SW480 (cell line): Measurements from ENCODE around the gene AGO1.
A peak's percentile ranks its signal among the peaks of the same experiment; 100 is the strongest.
"Not testable (repeated sequence)": the region's sequence is repeated elsewhere in the genome, so short reads cannot be mapped to it uniquely, and the experiment has no call there.

Source experiments
- DNase-seq: peaks from one replicate; pipeline ENCODE4 v3.0.0-alpha.2; 2016; ENCODE audit warnings: low spot score

The AGO1 gene

GRCh38 chr1:35915693-35916092 is 32.7 kb downstream of the AGO1 start:
- DNase-seq: no peak

DNA sequence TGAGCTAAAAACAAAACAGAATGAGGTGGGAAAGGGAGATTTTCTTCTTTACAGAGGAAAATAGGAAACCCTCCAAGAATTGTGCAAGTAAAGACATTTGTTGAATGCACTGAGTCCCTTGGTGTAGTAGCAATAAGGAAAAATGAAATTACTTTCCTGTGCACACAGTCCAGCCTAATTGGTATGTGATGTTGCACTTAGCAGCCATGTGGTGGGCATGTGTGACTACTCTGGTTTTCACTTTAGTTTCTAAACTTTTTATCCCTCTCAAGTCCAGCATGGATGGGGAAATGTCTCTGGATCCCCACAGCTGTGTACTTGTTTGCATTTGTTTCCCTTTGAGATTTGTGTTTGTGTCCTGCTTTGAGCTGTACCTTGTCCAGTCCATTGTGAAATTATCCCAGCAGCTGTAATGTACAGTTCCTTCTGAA is 40.8 kb downstream of the AGO1 start:
- no peak for DNase-seq

DNA sequence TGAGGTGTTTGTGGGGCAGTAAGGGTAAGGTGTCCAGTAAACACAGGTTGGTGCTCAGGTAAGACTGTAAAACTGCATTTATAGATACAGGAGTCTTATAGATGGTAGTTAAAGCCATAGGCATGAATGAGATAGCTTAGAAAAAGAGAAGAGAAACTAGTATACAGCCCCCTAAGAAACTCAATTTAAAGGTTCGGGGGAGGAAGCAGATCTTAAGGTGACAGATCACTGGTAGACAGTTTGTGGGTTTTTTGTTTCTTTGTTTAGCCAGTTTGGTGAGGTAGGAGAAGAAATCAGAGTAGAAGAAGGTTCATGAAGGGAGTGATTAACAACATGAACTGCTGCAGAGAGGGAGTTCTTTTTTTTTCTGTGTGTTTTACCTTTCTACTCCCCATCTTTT is 41.8 kb downstream of the AGO1 start:
- DNase-seq: no peak

DNA sequence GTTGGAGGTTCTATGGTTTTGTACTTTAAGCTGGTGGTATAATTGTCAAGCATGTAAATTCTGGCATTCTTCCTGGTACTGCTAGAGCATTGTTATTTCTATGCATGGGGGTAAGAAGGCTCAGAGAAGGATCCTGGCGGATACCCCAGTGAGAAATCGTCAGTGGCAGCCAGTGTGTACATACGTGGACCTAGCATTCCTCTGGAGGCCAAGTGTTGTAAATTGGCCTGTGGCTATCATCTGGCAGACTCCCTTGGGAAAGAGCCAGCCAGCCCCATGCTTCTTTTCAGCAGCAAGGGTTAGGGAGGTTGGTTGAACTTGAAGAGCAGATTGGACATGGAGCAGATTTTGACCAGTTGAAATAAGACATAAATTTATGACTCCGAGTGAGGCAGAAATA is 42.7 kb downstream of the AGO1 start:
- no peak for DNase-seq

GRCh38 chr1:35927472-35927871 is 44.5 kb downstream of the AGO1 start:
- DNase-seq: no peak

DNA sequence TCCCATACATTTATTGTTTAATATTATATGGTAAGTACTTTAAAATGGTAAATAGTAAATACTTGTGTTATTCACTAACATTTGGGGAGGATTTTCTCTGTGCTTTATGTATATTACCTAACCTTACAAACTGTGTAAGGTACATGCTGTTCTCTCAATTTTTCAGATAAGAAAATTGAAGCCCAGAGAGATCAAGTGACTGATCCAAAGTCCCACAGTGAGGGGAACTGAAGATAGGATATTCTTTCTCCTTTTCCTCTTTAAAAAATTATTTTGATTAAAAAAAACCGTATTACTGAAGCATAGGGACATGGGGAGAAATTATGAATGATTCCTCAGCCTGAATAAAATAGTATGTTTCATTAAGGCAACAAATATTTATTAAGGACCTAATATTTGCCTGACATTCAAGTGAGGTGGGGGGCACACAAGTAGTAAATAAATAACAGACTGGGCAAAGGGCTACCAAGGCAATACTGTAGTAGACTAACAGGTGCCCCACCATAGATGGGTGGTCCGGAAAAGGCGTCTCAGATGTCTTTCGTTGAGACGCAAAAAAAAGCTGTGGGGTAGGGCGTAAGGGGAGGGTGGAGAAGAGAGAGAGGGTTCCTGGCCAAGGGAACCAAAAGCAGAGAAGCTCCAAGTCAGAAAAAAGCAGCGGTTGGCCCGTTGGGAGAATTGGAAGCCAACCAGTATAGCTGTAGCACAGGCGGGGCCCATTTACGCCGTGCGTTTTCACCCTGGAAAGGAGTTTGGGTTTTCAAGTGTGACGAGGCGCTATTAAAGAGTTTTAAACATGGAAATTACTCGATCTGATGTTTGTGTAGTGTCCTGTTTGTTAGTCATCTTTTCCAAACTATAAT is 47.0 kb downstream of the AGO1 start:
- peak; percentile 46 for DNase-seq

DNA sequence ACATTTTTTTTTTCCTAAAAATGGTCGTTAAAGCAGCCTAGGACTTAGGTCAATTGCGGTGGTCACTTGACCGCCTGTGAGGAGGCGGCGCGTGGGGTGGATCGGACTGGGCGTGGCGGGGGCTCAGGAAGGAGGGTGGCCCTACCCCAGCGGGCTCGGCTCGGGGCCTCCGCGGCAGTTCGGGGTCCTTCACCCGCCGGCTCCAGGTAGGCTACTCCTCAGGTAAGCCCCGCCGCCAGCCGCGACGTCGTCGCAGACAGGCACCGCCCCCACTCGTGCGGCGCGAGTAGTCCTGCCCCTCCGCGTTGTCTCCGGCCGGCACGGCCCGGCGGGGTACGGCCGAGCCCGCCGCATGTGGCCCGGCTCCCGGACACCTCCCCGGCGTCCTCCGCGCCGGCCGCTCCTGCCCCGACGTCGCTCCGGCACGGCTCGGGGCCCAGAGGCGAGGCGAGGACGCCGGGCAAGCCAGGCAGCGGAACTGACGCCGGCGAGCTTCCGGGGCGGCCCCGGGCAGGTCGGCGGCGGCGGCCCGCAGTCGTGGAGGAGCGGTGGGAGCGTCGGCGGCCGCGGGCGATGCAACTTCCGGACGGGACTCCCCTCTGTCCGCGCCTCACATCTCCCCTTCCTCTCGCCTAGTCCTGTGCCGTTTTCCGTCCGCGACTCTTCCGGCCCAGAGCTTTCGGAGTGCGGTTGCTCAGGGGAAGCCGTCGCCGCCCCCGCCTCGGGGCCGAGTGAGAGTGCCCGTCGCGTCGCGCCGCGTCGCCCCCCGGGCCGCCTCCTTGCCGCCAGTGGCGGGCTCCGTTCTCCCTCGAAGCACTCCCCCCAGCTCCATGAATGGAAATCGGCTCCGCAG is 47.8 kb downstream of the AGO1 start, which contains the start of gene AGO3:
AGO3 (plus strand) TSS at position 513 of the 853 bp plus-strand sequence; CDS start at position 835, 322 bp downstream.
- peak; percentile 93 for DNase-seq

GRCh38 chr1:35931446-35932157 is 48.6 kb downstream of the AGO1 start:
- DNase-seq: peak; percentile 40

- no peak for DNase-seq
Observed at GRCh38 chr1:35932158-35932636, 49.2 kb downstream of the AGO1 start.

DNA sequence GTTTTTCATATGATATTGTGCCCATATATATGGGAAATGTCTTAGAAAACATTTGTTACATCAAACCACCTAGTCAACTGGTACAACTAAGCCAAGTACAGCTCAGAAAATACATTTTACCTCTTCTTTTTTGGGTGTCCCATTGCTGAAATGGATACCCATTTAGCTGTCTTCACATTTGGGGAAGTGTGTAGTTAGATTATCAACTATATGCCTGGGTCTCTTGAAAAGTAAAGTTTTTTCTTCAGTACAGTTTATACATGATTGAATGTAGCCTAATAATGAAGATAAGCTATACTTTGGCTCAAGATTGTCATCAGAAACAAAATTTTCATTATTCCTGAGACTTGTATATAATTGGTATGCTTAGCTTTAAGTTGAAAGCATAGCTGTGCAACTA is 49.9 kb downstream of the AGO1 start:
- DNase-seq: no peak

GRCh38 chr1:35935442-35936388 is 52.7 kb downstream of the AGO1 start:
- DNase-seq: no peak

GRCh38 chr1:35936838-35937237 is 53.8 kb downstream of the AGO1 start:
- DNase-seq: no peak

DNA sequence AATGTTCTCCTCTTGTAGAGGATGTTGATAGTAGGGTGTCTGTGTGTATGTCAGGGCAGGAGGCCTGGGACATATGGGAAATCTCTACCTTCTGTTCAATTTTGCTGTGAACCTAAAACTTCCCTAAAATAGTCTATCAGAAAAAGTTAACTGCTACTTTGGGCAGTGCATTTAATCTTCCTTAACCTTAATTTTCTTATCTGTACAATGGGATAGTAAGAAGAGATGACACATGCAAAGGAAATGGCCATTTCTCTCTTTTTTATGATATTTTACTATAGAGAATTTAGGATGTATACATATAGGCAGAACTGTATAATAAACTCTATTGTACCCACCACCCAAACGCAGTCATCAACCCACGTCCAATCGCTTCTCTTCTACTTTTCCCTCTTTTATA is 56.5 kb downstream of the AGO1 start:
- no peak for DNase-seq

- no peak for DNase-seq
Observed at GRCh38 chr1:35945327-35945726, 62.3 kb downstream of the AGO1 start.

GRCh38 chr1:35947547-35947946 is 64.5 kb downstream of the AGO1 start:
- DNase-seq: no peak

- DNase-seq: no peak
Observed at GRCh38 chr1:35958558-35958957, 75.5 kb downstream of the AGO1 start.

DNA sequence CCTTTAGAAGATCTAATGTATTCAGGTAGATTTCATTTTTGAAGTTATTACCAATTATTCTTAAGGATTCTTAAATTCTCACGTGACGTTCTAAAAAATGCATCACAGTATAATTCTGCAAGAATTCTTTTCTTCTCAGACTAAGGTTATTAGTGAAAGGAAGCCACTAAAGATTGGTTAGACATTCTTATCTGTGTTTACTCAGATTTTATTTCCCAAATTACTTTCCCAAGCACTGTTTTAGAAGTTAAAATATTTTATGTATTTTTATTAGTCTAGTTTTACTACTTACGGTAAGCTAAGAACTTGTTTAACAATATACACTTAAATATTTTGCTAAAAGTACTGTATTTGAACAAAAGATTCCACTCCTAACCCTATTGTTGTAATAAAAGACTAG is 76.3 kb downstream of the AGO1 start:
- DNase-seq: no peak

DNA sequence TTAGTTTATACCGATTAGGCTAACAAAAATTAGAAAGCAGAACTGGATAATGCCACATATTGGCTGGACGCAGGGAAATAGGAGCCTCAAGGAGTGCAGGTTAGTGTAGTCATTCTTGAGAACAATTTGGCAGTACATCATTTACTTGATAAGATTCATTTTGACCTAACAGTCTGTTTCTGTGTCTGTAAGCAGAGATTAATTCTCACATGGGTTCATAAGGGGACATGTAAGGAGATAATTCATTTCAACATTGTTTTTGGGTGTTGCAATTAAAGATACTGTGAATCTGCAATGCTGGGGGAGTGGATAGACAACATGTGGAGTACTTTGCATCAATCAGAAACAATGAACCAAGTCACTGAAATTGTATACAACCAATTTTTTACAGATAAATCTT is 79.9 kb downstream of the AGO1 start:
- no peak for DNase-seq

DNA sequence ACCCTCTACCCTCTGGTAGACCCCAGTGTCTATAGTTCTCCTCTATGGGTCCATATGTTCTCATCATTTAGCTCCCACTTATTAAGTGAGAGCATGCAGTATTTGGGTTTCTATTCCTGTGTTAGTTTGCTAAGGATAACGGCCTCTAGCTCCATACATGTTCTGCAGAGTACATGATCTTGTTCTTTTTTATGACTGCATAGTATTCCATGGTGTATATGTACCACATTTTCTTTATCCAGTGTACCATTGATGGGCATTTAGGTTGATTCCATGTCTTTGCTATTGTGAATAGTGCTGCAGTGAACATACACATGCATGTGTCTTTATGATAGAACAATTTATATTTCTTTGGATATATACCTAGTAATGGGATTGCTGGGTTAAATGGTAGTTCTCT is 81.3 kb downstream of the AGO1 start:
- not testable (repeated sequence) for DNase-seq

GRCh38 chr1:35968396-35968795 is 85.4 kb downstream of the AGO1 start:
- no peak for DNase-seq

DNA sequence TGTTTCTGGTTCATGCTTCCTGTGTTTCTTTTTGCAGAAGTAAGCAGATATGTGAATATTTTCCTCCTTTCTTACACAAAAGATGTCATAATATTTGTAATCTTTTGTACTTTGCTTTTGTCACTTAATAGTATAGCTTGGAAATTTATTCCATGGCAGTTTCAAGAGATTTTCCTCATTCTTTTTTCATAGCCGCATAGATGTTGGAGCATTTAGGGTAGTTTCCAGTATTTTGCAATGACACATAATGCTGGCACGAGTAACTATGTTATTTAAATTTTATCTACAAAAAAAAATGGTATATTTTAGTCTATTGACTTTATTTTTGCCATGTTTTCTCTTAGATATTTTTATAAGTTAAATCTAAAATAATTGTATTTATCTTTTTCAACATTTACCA is 88.6 kb downstream of the AGO1 start:
- no peak for DNase-seq
